GM23248 (cell line): ENCODE data around the gene AEBP1. TPM values are rescaled to one million over a fixed set of nuclear protein-coding genes. Genes with fewer than 3 reads are reported as not detected.
A peak's percentile ranks its signal among the peaks of the same experiment; 100 is the strongest.

ENCODE experiments used
- DNase-seq: peaks from one replicate; pipeline ENCODE4 v3.0.0-alpha.2; 2015
- H2AFZ ChIP-seq: fragments of 200-600 bp; sonication (generic); 2 replicates; pipeline ENCODE4 v1.6.1; 2016; ENCODE audit warnings: antibody characterized with exemption
- H3F3A ChIP-seq: fragments of 200-600 bp; sonication (generic); 2 replicates; pipeline ENCODE4 v1.6.1; 2016; ENCODE audit warnings: mild to moderate bottlenecking, antibody characterized with exemption, mixed run types; ENCODE audit not compliant: insufficient read depth
- H3K27ac ChIP-seq: fragments of 200-600 bp; sonication (generic); 2 replicates; pipeline ENCODE4 v1.5.1; 2016; ENCODE audit warnings: mild to moderate bottlenecking
- H3K27me3 ChIP-seq: fragments of 200-600 bp; sonication (generic); replicated peaks from 2 replicates; pipeline ENCODE4 v1.6.1; 2016; ENCODE audit warnings: mild to moderate bottlenecking; ENCODE audit not compliant: insufficient read depth
- H3K36me3 ChIP-seq: fragments of 200-600 bp; sonication (generic); 2 replicates; pipeline ENCODE4 v1.6.1; 2016; ENCODE audit warnings: low read depth, mild to moderate bottlenecking
- H3K4me1 ChIP-seq: fragments of 200-600 bp; sonication (generic); 2 replicates; pipeline ENCODE4 v1.6.1; 2016; ENCODE audit warnings: mild to moderate bottlenecking; ENCODE audit not compliant: insufficient read depth
- H3K4me2 ChIP-seq: fragments of 200-600 bp; sonication (generic); one replicate; pipeline ENCODE4 v1.6.1; 2016; ENCODE audit warnings: mild to moderate bottlenecking; ENCODE audit not compliant: unreplicated experiment
- H3K4me3 ChIP-seq: fragments of 200-600 bp; sonication (generic); 2 replicates; pipeline ENCODE4 v1.5.1; 2016; ENCODE audit warnings: mild to moderate bottlenecking
- H3K79me2 ChIP-seq: fragments of 200-600 bp; sonication (generic); 2 replicates; pipeline ENCODE4 v1.6.1; 2016; ENCODE audit warnings: mild to moderate bottlenecking; ENCODE audit not compliant: insufficient read depth
- H3K9ac ChIP-seq: fragments of 200-600 bp; sonication (generic); 2 replicates; pipeline ENCODE4 v1.6.1; 2016; ENCODE audit warnings: mild to moderate bottlenecking
- H3K9me2 ChIP-seq: fragments of 200-600 bp; sonication (generic); 2 replicates; pipeline ENCODE4 v1.6.1; 2016; ENCODE audit warnings: mixed run types, mild to moderate bottlenecking, moderate library complexity; ENCODE audit not compliant: insufficient read depth
- H3K9me3 ChIP-seq: fragments of 200-600 bp; sonication (generic); one replicate; pipeline ENCODE4 v1.6.1; 2017; ENCODE audit warnings: low read depth
- H4K20me1 ChIP-seq: fragments of 200-600 bp; sonication (generic); 2 replicates; pipeline ENCODE4 v1.6.0; 2016; ENCODE audit not compliant: insufficient read depth
- EZH2 ChIP-seq: fragments of 200-600 bp; sonication (generic); IDR thresholded peaks from 2 replicates; pipeline ENCODE4 v1.6.1; 2018; ENCODE audit warnings: antibody characterized with exemption, mild to moderate bottlenecking; ENCODE audit not compliant: insufficient read depth, poor library complexity, severe bottlenecking
- EZH2phosphoT487 ChIP-seq: fragments of 200-600 bp; sonication (generic); IDR thresholded peaks from 2 replicates; pipeline ENCODE4 v1.6.1; 2018; ENCODE audit warnings: antibody characterized with exemption, moderate library complexity, mild to moderate bottlenecking, low read depth; ENCODE audit not compliant: insufficient read depth
- WGBS, 2 experiments: methylation state at CpG; one replicate each; pipeline ENCODE4 v1.1.6; 2015 to 2017; ENCODE audit warnings: low lambda C conversion rate in 2 of 2, low coverage in 1 of 2; ENCODE audit errors: missing lambda C conversion rate in 2 of 2; 5-methylcytosine and 5-hydroxymethylcytosine counted together
- in situ Hi-C: fragments of 300-500 bp; cut with MboI; formaldehyde crosslinking; loops from 2 replicates; pipeline ENCODE4 v1.15.0; 2020
- microRNA-seq: library from miRNA; unstranded; fragments of <30 nt; microRNA quantifications from one replicate; pipeline ENCODE4, GENCODE V29; 2016; ENCODE audit warnings: borderline number of aligned reads
- polyA plus RNA-seq: library from polyadenylated mRNA; unstranded; fragments of >200 nt; fragmentation: Nextera tagmentation; extraction: Ambion mirVana; gene quantifications from 2 replicates; pipeline ENCODE4 v1.2.1, GENCODE V29; 2016
- small RNA-seq: library from RNA; depleted of rRNA; stranded (forward); fragments of <200 nt; gene quantifications from one replicate; pipeline ENCODE3, GENCODE V24; 2014; ENCODE audit warnings: low read depth, low replicate concordance
- total RNA-seq: library from RNA; depleted of rRNA; stranded (reverse); fragments of >200 nt; shearing (Covaris generic); gene quantifications from 2 replicates; pipeline ENCODE4 v1.2.3, GENCODE V29; 2014; rRNA removed

AEBP1 gene
- total and polyA plus RNA-seq, 2 experiments from 2014 or later, result 46.6 to 53.0 TPM

DNA sequence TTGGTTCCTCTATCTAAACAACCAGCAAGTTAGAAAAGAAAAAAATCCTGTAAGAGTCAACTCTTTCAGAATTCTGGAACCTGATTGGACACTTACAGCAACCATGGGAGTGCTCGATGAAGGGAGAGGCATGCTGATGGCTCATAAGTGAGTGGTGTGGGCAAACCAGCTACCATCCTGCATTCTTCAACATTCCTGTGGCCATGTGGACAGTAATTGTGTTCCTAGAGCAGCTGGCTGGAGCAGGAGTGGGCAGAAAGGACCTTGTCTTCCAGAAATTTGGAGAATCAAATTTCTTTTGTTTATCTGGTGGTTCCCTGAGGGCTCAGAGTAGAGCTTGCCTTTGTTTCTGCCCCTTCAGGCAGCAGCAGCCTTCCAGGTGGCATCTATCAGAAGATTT is 59.4 kb downstream of the AEBP1 start:
- Histone ChIP-seq H3K4me1 (peaks cover 21% of the 10 kb centered on the region), H3F3A (peaks cover 26% of the 10 kb centered on the region), H3K9me2 (no peaks in the 10 kb centered on the region), H3K27ac (0 out of 2 replicates have a peak overlapping the region, but pooled peaks have one; percentile 22), H3K36me3 (no peaks in the 10 kb centered on the region), H3K9ac (no peak overlapping the region), H3K79me2 (no peaks in the 10 kb centered on the region), H2AFZ (peak overlapping the region; percentile 33; the same call in 1 of the 2 replicates), H4K20me1 (no peaks in the 10 kb centered on the region), H3K9me3 (no peaks in the 10 kb centered on the region), H3K27me3 (no peaks in the 10 kb centered on the region), H3K4me3 (no peak overlapping the region), H3K4me2 (peak overlapping the region; percentile 19)
- peak; percentile 96 for DNase-seq
- no peak for TF ChIP-seq EZH2
- TF ChIP-seq EZH2phosphoT487, result 0 out of 2 replicates have a peak, but pooled peaks have one; percentile 59
- 0 to 5% methylated on average over 1 of the region's 1 CpG for WGBS, 2 experiments
- in situ Hi-C loops, result no loop called here

Small RNA genes lying within 50 kb of the gene (microRNA-seq; reads per million reads assigned to microRNA genes)
- not detected for gene MIR6838

Small RNA genes lying within 50 kb of the gene (small RNA-seq; reads per million reads assigned to genes)
- gene RNA5SP230, result not detected

Other genes starting within 250 kb of the AEBP1 start
- 79.3 and 113 TPM in 2 replicates for gene MRPS24, start 234.8 kb upstream of the AEBP1 start, total RNA-seq
- gene MRPS24, start 234.8 kb upstream of the AEBP1 start, polyA plus RNA-seq, result 163 and 166 TPM in 2 replicates
- gene URGCP, start 197.7 kb upstream of the AEBP1 start, total RNA-seq, result 29.6 and 36.8 TPM in 2 replicates
- gene URGCP, start 197.7 kb upstream of the AEBP1 start, polyA plus RNA-seq, result 25.9 and 26.5 TPM in 2 replicates
- gene UBE2D4, start 177.9 kb upstream of the AEBP1 start, total RNA-seq, result 21.7 and 33.0 TPM in 2 replicates
- gene UBE2D4, start 177.9 kb upstream of the AEBP1 start, polyA plus RNA-seq, result 20.5 and 22.0 TPM in 2 replicates
- not detected in 2 replicates for gene SPDYE1, start 106.4 kb upstream of the AEBP1 start, total RNA-seq
- 0.28 and 0.60 TPM in 2 replicates for gene SPDYE1, start 106.4 kb upstream of the AEBP1 start, polyA plus RNA-seq
- gene DBNL, start 59.6 kb upstream of the AEBP1 start, total RNA-seq, result 175 and 196 TPM in 2 replicates
- 145 and 163 TPM in 2 replicates for gene DBNL, start 59.6 kb upstream of the AEBP1 start, polyA plus RNA-seq
- not detected in 2 replicates for gene PGAM2, start 38.8 kb upstream of the AEBP1 start, total RNA-seq
- not detected in 2 replicates for gene PGAM2, start 38.8 kb upstream of the AEBP1 start, polyA plus RNA-seq
- 13.9 and 20.3 TPM in 2 replicates for gene POLM, start 21.8 kb upstream of the AEBP1 start, total RNA-seq
- gene POLM, start 21.8 kb upstream of the AEBP1 start, polyA plus RNA-seq, result 10.7 and 12.9 TPM in 2 replicates
- 100 and 107 TPM in 2 replicates for gene POLD2, start 19.2 kb downstream of the AEBP1 start, total RNA-seq
- gene POLD2, start 19.2 kb downstream of the AEBP1 start, polyA plus RNA-seq, result 164 and 166 TPM in 2 replicates
- not detected in 2 replicates for gene MYL7, start 37.0 kb downstream of the AEBP1 start, total RNA-seq
- gene MYL7, start 37.0 kb downstream of the AEBP1 start, polyA plus RNA-seq, result 1.7 TPM in 1 of 2 replicates, not detected in the other
- 0.11 TPM in 1 of 2 replicates, not detected in the other for gene GCK, start 85.1 kb downstream of the AEBP1 start, total RNA-seq
- gene GCK, start 85.1 kb downstream of the AEBP1 start, polyA plus RNA-seq, result 0.23 and 0.43 TPM in 2 replicates
- gene YKT6, start 96.6 kb downstream of the AEBP1 start, total RNA-seq, result 148 and 149 TPM in 2 replicates
- 108 and 113 TPM in 2 replicates for gene YKT6, start 96.6 kb downstream of the AEBP1 start, polyA plus RNA-seq
- 2.5 and 9.1 TPM in 2 replicates for gene CAMK2B, start 221.2 kb downstream of the AEBP1 start, total RNA-seq
- gene CAMK2B, start 221.2 kb downstream of the AEBP1 start, polyA plus RNA-seq, result 0.78 and 0.79 TPM in 2 replicates